Adipocyte (in vitro differentiated cells): ENCODE measurements around the gene ZFAND4.
"Not testable (repeated sequence)": the region's sequence is repeated elsewhere in the genome, so short reads cannot be mapped to it uniquely, and the experiment has no call there.

Source experiments
- DNase-seq: peaks from one replicate; pipeline ENCODE4 v3.0.0-alpha.2; 2015; ENCODE audit warnings: low read depth
- H3K27me3 ChIP-seq: replicated peaks from 2 replicates; pipeline ENCODE4 v1.7.0; 2013; ENCODE audit warnings: mild to moderate bottlenecking, low read length, moderate library complexity; ENCODE audit not compliant: control insufficient read depth, insufficient read depth
- H3K36me3 ChIP-seq: 2 replicates; pipeline ENCODE4 v1.7.0; 2013; ENCODE audit warnings: low read length, mild to moderate bottlenecking, moderate library complexity; ENCODE audit not compliant: control insufficient read depth, insufficient read depth, severe bottlenecking
- H3K4me1 ChIP-seq: 2 replicates; pipeline ENCODE4 v1.7.0; 2013; ENCODE audit warnings: mild to moderate bottlenecking, low read length, moderate library complexity; ENCODE audit not compliant: control insufficient read depth, insufficient read depth
- H3K4me3 ChIP-seq: 2 replicates; pipeline ENCODE4 v1.7.0; 2013; ENCODE audit warnings: mild to moderate bottlenecking, low read length, moderate library complexity
- H3K9ac ChIP-seq: 2 replicates; pipeline ENCODE4 v1.7.0; 2013; ENCODE audit warnings: mild to moderate bottlenecking, low read length, moderate library complexity
- H3K9me3 ChIP-seq: 2 replicates; pipeline ENCODE4 v1.7.0; 2013; ENCODE audit warnings: mild to moderate bottlenecking, low read length, moderate library complexity; ENCODE audit not compliant: control insufficient read depth

Gene ZFAND4

GRCh38 chr10:45660876-45661411 is 11.6 kb downstream of the ZFAND4 start:
- no peak for DNase-seq
- Histone ChIP-seq H3K9me3 (no peaks in the 10 kb centered on the region), H3K4me3 (no peak overlapping the region), H3K36me3 (peaks cover 4% of the 10 kb centered on the region), H3K27me3 (no peaks in the 10 kb centered on the region), H3K9ac (no peak overlapping the region), H3K4me1 (no peaks in the 10 kb centered on the region)

- no peak for DNase-seq
- Histone ChIP-seq H3K9ac (no peak overlapping the region), H3K4me1 (no peaks in the 10 kb centered on the region), H3K27me3 (no peaks in the 10 kb centered on the region), H3K4me3 (no peak overlapping the region), H3K9me3 (no peaks in the 10 kb centered on the region), H3K36me3 (peaks cover 4% of the 10 kb centered on the region)
Observed at GRCh38 chr10:45657033-45657926, 15.3 kb downstream of the ZFAND4 start.

GRCh38 chr10:45655219-45655618 is 17.4 kb downstream of the ZFAND4 start:
- DNase-seq: no peak
- peaks cover 7% of the 10 kb centered on the region for H3K36me3 ChIP-seq
- H3K27me3 ChIP-seq: no peaks in the 10 kb centered on the region
- no peak overlapping the region for H3K4me3 ChIP-seq
- no peaks in the 10 kb centered on the region for H3K9me3 ChIP-seq
- H3K9ac ChIP-seq: no peak overlapping the region
- H3K4me1 ChIP-seq: no peaks in the 10 kb centered on the region

- not testable (repeated sequence) for H3K9ac ChIP-seq, H3K9me3 ChIP-seq, H3K4me3 ChIP-seq, H3K27me3 ChIP-seq, H3K4me1 ChIP-seq, H3K36me3 ChIP-seq, DNase-seq
Observed at GRCh38 chr10:45654753-45655141, 17.8 kb downstream of the ZFAND4 start.

GRCh38 chr10:45653454-45653853 is 19.1 kb downstream of the ZFAND4 start:
- Histone ChIP-seq H3K9me3 (no peaks in the 10 kb centered on the region), H3K36me3 (peaks cover 7% of the 10 kb centered on the region), H3K9ac (no peak overlapping the region), H3K4me1 (no peaks in the 10 kb centered on the region), H3K4me3 (no peak overlapping the region), H3K27me3 (no peaks in the 10 kb centered on the region)
- no peak for DNase-seq

GRCh38 chr10:45652511-45652910 is 20.1 kb downstream of the ZFAND4 start:
- no peaks in the 10 kb centered on the region for H3K4me1 ChIP-seq
- no peaks in the 10 kb centered on the region for H3K9me3 ChIP-seq
- no peak for DNase-seq
- H3K36me3 ChIP-seq: peaks cover 7% of the 10 kb centered on the region
- H3K27me3 ChIP-seq: no peaks in the 10 kb centered on the region
- no peak overlapping the region for H3K4me3 ChIP-seq
- H3K9ac ChIP-seq: no peak overlapping the region

GRCh38 chr10:45649296-45649695 is 23.3 kb downstream of the ZFAND4 start:
- no peak for DNase-seq
- no peaks in the 10 kb centered on the region for H3K27me3 ChIP-seq
- peaks cover 16% of the 10 kb centered on the region for H3K36me3 ChIP-seq
- no peaks in the 10 kb centered on the region for H3K4me1 ChIP-seq
- H3K4me3 ChIP-seq: no peak overlapping the region
- H3K9ac ChIP-seq: no peak overlapping the region
- H3K9me3 ChIP-seq: no peaks in the 10 kb centered on the region

GRCh38 chr10:45647118-45647517 is 25.5 kb downstream of the ZFAND4 start:
- H3K4me1 ChIP-seq: no peaks in the 10 kb centered on the region
- DNase-seq: no peak
- no peaks in the 10 kb centered on the region for H3K9me3 ChIP-seq
- H3K27me3 ChIP-seq: no peaks in the 10 kb centered on the region
- H3K9ac ChIP-seq: no peak overlapping the region
- peaks cover 16% of the 10 kb centered on the region for H3K36me3 ChIP-seq
- no peak overlapping the region for H3K4me3 ChIP-seq

GRCh38 chr10:45646384-45647050 is 26.1 kb downstream of the ZFAND4 start:
- no peaks in the 10 kb centered on the region for H3K9me3 ChIP-seq
- no peak overlapping the region for H3K4me3 ChIP-seq
- no peaks in the 10 kb centered on the region for H3K27me3 ChIP-seq
- H3K36me3 ChIP-seq: peaks cover 16% of the 10 kb centered on the region
- H3K9ac ChIP-seq: no peak overlapping the region
- no peak for DNase-seq
- no peaks in the 10 kb centered on the region for H3K4me1 ChIP-seq

- DNase-seq: no peak
- H3K9me3 ChIP-seq: no peaks in the 10 kb centered on the region
- peaks cover 14% of the 10 kb centered on the region for H3K36me3 ChIP-seq
- H3K4me3 ChIP-seq: no peak overlapping the region
- H3K9ac ChIP-seq: no peak overlapping the region
- no peaks in the 10 kb centered on the region for H3K27me3 ChIP-seq
- no peaks in the 10 kb centered on the region for H3K4me1 ChIP-seq
Observed at GRCh38 chr10:45644527-45644926, 28.0 kb downstream of the ZFAND4 start.

GRCh38 chr10:45640941-45641340 is 31.6 kb downstream of the ZFAND4 start:
- Histone ChIP-seq H3K9me3 (no peaks in the 10 kb centered on the region), H3K9ac (no peak overlapping the region), H3K4me3 (no peak overlapping the region), H3K4me1 (no peaks in the 10 kb centered on the region), H3K36me3 (no peaks in the 10 kb centered on the region), H3K27me3 (no peaks in the 10 kb centered on the region)
- no peak for DNase-seq
